A549 treated with CORT108297 at 1 μM for 4 hours (cell line): ENCODE results near the gene MARK2. TPM values are rescaled to one million over a fixed set of nuclear protein-coding genes. Genes with fewer than 3 reads are reported as not detected.

Experiments
- total RNA-seq: library from RNA; stranded (reverse); fragments of 200-300 nt; extraction: Qiagen RNA extraction; gene quantifications from 5 replicates; pipeline ENCODE4 v1.2.3, GENCODE V29; 2022

The MARK2 gene
- total RNA-seq: 23.0 to 26.1 TPM (median 24.6 TPM) in 5 replicates

DNA sequence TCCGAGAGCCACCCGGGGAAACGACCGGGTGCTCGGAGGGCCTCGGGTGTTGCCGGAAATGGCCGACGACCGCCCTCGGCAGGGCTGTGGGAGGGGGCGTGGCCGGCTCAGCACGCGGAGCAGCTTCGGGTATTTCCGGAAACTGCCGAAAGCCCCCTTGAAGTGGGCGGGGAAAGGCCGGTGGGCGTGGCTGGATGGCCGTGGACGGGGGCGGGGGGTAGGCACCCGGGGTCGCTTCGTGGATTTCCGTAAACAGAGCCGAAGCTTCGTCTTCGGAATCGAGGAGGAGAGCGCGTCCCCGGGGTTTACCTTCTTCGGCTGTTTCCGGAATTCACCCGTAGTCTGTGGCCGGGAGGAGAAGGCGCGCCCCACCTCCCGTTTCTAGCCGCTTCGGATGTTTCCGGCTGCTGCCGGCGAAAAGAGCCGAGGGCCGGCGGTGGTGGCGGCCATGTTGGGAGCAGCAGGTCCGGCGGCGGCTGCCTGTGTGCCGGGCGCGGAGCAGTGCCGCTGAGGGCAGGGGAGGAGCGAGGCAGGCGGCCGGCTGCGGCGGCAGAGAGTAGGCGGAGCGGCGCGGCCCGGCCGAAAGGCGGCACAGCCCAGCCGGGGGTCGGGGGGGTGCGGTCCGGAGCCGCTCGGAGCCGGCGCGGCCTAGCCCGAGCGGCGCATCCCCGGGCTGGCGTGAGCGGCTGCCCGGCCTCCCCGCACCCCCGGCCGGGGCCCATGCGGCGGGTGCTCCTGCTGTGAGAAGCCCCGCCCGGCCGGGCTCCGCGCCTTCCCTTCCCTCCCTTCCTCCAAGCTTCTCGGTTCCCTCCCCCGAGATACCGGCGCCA, at the start of gene MARK2:
Gene MARK2 (plus strand): TSS at position 433 of the 830 bp plus-strand sequence. CDS start 397 bp downstream, at position 830.

GRCh38 chr11:63813035-63813562, 25.8 kb upstream of the MARK2 start, which contains the start of gene SPINDOC:
Gene SPINDOC, plus strand, starts transcription at chr11:63813456. Its CDS starts 231 bp downstream, at chr11:63813687.

DNA sequence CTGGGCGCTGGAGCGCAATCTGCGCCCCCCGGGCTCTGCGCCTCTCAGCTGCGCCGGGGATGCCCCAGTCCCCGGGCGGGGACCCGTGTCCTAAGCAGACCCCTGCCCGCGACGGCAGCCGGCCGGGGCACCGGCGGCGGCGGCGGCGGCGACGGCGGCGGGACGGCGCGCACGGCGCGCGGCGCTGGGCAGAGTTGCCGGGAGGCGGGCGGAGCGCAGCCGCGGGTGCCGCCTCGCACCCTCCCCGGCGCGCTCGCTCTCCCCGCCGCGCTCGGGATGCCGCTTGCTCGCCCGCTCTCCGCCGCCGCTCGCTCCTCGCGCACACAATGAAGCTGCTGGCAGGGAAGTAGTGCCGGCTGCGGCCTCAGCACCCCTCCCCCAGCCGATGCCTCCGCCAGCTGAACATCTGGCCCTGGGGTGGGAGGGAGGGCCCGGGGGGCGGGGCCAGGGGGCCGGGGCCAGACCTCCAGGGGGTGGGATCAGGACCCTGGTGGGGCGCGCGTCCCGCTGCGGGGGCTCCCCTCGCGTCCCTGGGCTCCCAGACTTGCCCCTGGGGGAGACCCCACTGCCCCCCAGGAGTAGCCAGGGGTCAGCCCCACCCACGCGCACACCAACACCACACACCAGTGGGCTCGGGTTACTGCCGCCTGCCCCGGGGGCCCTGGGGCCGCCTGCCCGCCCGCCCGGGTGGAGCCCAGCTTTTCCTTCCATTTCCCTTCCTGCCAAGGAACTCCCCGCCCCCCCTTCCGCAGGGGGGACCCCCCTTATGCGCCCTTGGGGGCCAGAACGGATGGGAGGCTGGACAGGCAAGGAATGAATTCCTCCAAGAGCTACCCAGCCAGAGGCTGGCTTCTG, 78.2 kb downstream of the MARK2 start, which contains the start of gene RCOR2:
Gene RCOR2 (minus strand): TSS at position 328 of the 855 bp plus-strand sequence. CDS start 708 bp downstream, outside the sequence.

DNA sequence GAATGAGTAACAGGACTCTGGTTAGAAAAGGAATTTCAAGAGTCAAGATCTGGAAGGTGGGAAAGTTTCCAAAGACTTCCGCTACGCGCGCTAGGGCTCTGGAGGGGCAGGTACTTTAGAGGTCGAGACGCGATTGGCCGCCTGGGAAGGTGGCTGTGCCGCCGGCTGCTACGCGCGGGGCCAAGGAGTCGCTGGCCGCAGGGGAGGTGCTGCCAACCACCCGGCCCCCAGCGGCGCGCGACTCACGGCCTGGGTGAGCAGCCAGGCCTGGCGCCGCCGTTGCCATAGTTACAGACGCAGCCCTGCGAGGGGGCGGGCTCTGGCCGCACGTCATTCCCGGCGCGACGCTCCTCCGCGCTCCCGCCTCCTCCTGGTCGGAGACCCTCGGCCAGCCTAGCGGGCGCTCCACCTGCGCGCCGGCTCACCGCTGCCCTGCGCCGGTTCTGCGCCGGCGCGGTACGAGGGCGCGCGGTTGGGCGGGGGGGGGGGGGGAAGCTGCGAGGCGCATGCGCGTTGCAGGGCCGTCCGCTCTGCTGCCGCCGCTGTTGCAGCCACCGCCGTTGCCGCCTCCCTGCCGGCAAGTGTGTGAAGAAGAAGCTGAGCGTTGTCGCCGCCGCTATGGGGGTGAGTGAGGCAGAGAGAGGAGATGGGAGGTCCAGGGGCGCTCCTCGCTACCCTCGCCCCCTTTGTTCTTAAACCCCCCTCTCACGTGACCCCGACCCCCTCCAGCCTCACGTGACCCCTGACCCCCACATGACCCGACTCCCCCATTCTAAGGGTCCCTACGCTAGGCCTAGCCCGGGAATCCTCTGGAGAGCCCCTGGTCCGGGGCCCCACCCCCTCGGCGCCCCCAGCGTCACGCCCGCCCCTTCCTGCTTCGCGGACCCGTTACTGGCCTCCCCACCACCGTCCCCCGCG, 99.8 kb downstream of the MARK2 start, which contains the start of gene NAA40:
Gene NAA40 (plus strand): TSS at position 524 of the 918 bp plus-strand sequence. CDS start 95 bp downstream, at position 619.

Other genes starting within 250 kb of the MARK2 start
- gene PLAAT3, start 224.7 kb upstream of the MARK2 start, total RNA-seq: 43.3 to 62.2 TPM (median 54.1 TPM) in 5 replicates
- 27.3 to 33.2 TPM (median 30.8 TPM) in 5 replicates for gene ATL3, start 167.7 kb upstream of the MARK2 start, total RNA-seq
- 98.8 to 119 TPM (median 101 TPM) in 5 replicates for gene RTN3, start 157.6 kb upstream of the MARK2 start, total RNA-seq
- 5.0 to 7.7 TPM (median 6.4 TPM) in 5 replicates for gene ZFTA, start 70.3 kb upstream of the MARK2 start, total RNA-seq
- 35.4 to 55.5 TPM (median 53.5 TPM) in 5 replicates for gene SPINDOC, start 25.7 kb upstream of the MARK2 start, total RNA-seq
- gene RCOR2, start 78.1 kb downstream of the MARK2 start, total RNA-seq: 0.87 to 1.3 TPM (median 1.1 TPM) in 5 replicates
- 14.8 to 17.6 TPM (median 17.4 TPM) in 5 replicates for gene NAA40, start 99.9 kb downstream of the MARK2 start, total RNA-seq
- 731 to 1,149 TPM (median 1,054 TPM) in 5 replicates for gene COX8A, start 135.5 kb downstream of the MARK2 start, total RNA-seq
- gene OTUB1, start 147.3 kb downstream of the MARK2 start, total RNA-seq: 104 to 139 TPM (median 129 TPM) in 5 replicates
- 0.03 to 0.07 TPM (median 0.06 TPM) in 5 replicates for gene FLRT1, start 196.8 kb downstream of the MARK2 start, total RNA-seq